Midbrain (tissue), 1 donor: ENCODE measurements around the gene NCAPD3.
"Not testable (repeated sequence)": the region's sequence is repeated elsewhere in the genome, so short reads cannot be mapped to it uniquely, and the experiment has no call there.

Experiments
- DNase-seq: peaks from one replicate; lab custom pipeline; 2025; lab: John Stamatoyannopoulos, UW

The NCAPD3 gene

DNA sequence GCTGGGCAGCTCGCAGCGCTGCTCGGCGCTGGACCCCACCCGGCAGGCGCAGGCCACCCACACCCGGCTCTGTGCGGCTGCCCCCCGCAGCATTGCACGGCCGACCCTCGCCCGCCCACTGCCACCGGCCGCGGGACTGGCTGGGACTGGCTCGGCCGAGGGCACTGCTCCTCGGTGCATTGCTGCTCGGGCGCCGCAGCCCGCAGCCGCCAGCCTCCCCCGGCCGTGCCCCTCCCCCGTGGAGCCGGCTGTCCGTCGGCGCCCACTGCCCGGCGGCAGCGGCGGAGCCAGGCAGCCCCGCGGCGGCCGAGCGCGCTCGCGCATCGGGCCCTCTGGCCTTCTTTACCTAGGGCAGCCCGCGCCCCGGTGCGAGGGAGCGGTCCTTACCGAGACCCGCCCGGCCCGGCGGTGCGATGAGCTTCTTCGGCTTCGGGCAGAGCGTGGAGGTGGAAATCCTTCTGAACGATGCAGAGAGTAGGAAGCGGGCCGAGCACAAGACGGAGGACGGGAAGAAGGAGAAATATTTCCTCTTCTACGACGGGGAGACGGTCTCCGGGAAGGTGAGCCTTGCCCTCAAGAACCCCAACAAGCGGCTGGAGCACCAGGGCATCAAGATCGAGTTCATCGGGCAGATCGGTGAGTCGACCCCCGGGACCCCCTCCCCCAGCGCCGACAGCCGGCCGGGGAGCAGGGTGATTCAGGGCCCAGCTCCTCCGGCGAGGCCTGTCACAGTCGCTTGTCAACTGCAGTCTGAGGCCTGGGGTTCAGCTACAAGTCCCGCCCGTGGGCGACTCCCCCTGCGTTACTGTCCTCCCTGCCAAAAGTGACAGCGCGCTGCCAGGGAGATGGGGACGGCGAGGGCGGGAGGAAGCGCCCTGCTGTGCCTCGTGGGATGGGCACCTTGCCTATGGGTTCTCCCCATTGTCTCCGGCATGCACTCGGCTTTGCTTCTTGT is 1.2 kb upstream of the NCAPD3 start:
- peak; percentile 69 for DNase-seq

DNA sequence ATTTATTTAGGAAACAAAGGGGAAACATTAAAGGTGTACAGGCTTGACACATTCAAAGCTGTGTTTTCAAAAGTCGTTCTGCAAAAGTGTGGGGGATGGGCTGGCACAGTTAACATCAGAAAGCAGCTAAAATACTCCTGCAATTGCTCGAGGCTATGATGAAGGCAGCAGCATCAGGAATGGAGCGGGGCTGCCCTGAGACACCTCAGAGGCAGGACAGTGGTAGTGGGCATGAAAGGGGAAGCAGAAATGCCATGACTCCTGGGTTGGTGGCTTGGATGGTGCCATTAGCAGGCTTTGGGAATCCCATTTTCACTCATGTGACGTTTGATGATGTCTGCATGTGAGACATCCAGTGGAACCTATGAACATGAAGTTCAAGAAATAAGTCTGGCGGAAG is 646 bp downstream of the NCAPD3 start:
- no peak for DNase-seq

DNA sequence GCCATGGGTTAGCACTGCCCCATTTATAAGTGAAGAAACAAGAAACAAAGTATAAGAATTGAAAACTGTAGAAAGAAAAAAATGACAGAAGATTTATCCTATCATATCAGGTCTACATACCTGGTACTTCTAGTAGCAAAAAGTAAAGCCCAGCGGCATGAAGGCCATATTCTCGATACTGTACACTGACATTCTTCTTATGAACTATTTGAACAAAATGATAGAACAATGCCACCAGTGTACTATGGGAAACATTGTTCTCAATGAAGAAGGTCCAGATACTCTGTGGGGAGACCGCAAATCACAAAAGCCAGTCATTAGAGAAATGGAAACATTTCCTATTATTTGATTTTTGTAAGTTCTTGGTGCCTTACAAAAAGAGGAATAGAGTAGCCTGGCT is 7.0 kb downstream of the NCAPD3 start:
- no peak for DNase-seq

DNA sequence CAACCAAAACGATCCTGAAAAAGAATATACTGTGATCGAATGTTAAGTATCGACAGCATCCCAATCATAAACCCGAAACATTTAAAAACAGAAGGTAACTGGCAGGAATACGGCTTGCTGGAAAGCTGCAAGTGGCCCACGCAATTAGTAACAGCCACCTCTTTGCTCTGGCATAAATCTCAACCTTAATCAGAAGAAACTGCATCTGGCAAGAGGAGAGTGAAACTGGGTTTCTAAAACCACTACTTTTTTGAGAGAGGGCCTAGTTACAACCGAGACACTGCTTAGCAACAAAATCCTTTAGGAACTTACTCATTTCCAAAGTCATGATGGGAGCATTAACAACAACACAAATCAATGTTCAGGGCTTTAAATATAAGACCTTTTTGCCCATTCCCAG is 7.9 kb downstream of the NCAPD3 start:
- no peak for DNase-seq

- no peak for DNase-seq
Measured at GRCh38 chr11:134207538-134208239, 16.1 kb downstream of the NCAPD3 start.

- no peak for DNase-seq
Measured at GRCh38 chr11:134206185-134206584, 17.6 kb downstream of the NCAPD3 start.

DNA sequence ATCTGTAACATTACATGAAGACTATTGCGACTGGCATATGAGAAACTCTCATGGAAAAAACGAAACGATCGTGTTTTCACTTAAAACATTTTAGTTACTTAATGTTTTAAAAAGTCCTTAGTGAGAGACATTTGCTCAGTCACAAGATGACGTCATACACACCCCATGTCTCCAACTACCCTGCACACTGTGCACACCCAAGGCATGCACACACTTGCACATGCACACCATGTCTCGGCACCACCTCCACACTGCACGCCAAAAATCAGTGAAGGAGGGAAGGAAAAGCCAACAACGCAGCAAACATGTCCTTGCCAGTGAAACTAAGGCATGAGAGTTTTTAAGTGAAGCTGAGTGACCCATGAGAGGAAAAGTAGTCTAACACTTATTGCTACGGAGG is 18.0 kb downstream of the NCAPD3 start:
- DNase-seq, result no peak

DNA sequence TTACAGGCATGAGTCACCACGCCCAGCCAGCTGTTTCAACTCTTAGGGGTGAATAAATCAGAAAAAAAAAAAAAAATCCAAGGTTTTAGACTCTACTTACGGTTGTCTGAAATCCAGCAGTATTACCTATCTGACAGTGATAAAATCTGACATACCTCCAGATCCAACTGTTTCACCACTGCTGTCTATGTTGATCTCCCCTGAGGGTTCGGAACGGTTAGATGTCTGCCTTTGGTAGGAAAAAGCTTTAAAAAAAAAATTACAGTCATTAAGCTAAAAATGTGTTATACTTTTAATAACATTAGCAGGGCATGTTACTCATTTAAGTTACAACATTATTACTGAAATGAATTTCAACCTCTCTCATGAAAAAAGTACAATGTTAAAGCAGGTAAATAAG is 21.1 kb downstream of the NCAPD3 start:
- DNase-seq, result no peak

DNA sequence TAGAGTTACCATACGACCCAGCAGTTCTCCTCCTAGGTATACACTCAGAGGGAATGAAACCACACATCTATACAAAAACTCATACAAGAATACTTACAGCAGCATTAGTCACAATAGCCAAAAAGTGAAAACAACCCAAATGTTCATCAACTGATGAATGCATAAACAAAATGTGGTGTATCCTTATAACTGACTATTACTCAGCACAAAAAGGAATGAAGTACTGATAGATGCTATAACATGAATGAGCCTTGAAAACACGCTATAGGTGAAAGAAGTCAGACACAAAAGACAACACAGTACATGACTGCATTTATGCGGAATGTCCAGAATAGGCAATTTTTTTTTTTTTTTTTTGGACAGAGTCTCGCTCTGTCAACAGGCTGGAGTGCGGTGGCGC is 23.1 kb downstream of the NCAPD3 start:
- no peak for DNase-seq

GRCh38 chr11:134199531-134199930 is 24.2 kb downstream of the NCAPD3 start:
- no peak for DNase-seq

- DNase-seq, result no peak
Measured at GRCh38 chr11:134196756-134197155, 27.0 kb downstream of the NCAPD3 start.

DNA sequence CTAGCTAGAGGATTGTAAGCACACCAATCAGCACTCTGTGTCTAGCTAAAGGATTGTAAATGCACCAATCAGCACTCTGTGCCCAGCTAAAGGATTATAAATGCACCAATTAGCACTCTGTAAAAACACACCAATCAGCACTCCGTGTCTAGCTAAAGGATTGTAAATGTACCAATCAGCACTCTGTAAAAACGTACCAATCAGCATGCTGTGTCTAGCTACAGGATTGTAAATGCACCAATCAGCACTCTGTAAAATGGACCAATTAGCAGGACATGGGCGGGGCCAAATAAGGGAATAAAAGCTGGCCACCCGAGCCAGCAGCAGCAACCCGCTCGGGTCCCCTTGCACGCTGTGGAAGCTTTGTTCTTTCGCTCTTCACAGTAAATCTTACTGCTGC is 35.7 kb downstream of the NCAPD3 start:
- not testable (repeated sequence) for DNase-seq

- DNase-seq, result no peak
Measured at GRCh38 chr11:134181707-134182106, 42.1 kb downstream of the NCAPD3 start.

DNA sequence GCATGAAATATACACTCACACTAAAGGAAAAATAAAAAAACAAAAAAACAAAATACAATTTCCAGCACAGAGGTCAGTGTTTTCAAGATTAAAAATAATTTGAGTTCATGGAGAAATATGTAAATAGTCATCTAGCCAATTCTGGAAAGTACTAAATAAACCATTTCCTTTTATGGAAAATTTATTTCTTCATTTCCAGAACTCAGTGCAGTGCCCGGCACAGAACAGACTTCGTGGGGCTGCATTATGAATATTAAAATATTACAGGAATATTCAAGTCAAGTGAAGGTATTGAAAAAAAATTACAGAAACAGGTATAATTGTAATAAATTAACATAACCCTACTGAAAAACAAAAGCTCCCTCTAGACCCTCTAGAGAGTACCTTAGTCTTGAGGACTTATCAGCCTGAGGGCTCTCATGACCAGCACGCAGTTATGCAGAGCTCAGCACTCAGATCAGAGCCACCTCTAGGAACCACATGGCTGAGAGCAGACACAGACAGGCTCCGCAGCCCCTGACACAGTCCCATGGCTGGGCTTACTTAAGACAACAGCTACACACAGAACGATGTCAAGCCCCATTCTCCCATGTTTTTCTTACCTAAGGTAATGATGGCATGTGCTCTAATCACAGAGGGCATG is 45.6 kb downstream of the NCAPD3 start:
- DNase-seq, result no peak

DNA sequence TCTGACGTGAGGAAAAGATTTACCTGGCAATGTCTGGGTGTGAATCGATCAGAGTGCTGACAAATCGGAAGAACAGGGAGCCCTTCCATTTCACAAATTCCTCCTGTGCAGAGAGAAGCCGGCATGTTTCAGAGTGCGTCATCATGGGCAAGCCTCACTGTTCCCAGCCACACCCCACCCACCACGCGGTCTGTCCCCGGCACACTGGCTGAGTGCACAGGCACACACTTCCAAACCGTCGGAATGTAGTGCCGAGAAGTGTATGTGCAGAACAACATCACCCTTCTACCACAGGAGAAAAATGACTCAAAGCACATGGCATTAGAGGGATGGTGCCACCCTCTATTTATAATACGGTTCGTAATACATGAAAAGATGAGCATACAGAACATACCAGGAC is 47.5 kb downstream of the NCAPD3 start:
- DNase-seq, result no peak

- DNase-seq, result no peak
Measured at GRCh38 chr11:134173296-134173695, 50.5 kb downstream of the NCAPD3 start.

DNA sequence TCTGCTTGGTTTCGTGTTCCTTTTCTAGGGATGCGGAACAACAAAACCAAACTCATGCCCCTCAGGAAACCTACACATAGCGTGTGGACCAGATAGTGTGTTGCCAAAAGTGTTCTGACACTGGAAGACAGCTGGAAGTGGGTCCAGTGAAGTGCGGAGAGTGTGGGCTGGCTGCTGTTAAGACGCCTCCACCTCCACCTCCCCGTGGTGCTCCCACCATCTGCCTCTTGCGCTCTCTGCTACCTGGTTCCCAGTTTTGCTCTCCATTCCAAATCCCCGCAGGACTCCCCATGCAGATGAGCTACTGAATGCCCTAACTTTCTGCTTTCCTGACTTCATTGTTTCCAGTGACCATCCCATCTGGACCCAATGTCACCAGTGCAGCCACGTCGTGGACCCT is 51.8 kb downstream of the NCAPD3 start:
- no peak for DNase-seq

DNA sequence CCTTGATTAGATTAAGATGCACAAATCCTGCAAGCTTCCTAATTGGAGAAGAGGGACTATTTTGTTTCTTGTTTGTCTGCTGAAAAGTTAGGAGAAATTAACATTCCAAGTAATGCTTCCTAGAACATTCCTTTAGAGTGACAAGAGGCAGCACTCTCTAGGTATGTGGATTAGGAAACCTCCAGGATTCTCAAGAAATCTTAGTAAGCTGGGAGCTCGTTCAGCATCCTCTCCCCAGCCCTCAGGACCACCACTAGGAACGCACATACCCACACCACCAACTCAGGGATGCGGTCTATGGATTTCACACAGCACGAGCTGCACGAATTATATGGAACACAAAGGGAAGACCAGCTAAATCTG is 52.9 kb downstream of the NCAPD3 start:
- DNase-seq, result no peak

DNA sequence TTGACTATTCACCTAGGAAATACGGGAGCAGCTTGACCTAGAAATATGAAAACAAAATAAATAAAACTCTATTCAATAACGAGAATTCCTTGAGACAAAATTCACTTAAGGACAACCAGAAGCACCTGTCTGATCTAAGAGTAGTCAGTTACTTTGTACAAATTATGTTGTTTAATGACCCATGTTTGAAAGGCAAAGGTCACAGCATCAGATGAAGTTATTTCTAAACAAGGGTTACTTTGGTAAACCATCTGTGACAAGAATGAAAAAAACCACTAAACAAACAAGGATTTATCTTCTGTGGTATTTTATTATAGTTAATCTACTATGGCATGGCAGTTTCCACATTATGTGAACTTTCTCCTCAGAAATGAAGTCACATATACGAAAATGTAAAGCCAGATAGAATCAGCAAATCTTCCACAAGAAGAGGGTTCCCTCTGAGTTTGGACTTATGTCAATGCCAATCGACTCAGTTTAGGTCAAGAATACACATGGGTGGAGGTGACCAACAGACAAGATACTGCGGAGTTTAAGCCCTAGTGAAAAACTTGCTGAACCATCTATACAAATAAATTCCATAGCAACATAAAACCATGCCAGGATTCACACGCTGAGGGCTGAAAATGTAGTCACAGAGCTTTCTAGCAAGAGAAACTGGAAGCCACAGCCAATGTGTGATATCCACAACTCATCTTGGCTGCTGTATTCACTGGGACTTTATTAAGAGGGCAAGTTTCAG is 53.4 kb downstream of the NCAPD3 start:
- no peak for DNase-seq

GRCh38 chr11:134164490-134165370 is 59.0 kb downstream of the NCAPD3 start:
- DNase-seq, result no peak

- no peak for DNase-seq
Measured at GRCh38 chr11:134159652-134160051, 64.1 kb downstream of the NCAPD3 start.
